ENCODE results near the gene REV3L.

DNA sequence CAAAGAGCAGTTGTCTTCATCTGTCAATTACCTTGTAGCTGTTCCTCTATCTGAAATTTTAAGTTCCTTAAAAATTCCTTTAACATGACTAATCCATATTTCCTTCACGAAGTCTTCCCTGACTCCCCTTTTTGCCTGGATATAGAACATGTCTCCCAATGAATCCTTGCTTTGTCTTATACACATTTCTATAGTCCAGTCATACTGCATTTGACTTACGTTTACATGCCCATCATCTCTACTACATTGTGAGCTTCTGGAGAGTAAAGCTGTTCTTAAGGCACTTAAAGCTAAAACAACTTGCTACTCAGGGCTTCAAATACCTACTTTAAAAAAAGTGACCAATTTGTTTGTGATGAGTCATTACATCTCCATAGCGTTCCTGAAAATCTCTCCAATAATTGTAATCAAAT is 4.9 kb downstream of the REV3L start:
- TF ChIP-seq POLR2A (IDR thresholded peaks at IDR 0.05; ENCODE audit: low read depth, low read length) (no peak), MYC (IDR thresholded peaks at IDR 0.05; ENCODE audit: low read depth, low read length) (no peak), EZH2 (IDR thresholded peaks at IDR 0.05; ENCODE audit: borderline replicate concordance, low read depth, low read length, severe bottlenecking) (no peak), JUN (IDR thresholded peaks at IDR 0.05; ENCODE audit: borderline replicate concordance, insufficient read depth, insufficient read length, low read depth) (peak; percentile 60)
- TF ChIP-seq, protein P1, sequence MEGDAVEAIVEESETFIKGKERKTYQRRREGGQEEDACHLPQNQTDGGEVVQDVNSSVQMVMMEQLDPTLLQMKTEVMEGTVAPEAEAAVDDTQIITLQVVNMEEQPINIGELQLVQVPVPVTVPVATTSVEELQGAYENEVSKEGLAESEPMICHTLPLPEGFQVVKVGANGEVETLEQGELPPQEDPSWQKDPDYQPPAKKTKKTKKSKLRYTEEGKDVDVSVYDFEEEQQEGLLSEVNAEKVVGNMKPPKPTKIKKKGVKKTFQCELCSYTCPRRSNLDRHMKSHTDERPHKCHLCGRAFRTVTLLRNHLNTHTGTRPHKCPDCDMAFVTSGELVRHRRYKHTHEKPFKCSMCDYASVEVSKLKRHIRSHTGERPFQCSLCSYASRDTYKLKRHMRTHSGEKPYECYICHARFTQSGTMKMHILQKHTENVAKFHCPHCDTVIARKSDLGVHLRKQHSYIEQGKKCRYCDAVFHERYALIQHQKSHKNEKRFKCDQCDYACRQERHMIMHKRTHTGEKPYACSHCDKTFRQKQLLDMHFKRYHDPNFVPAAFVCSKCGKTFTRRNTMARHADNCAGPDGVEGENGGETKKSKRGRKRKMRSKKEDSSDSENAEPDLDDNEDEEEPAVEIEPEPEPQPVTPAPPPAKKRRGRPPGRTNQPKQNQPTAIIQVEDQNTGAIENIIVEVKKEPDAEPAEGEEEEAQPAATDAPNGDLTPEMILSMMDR (IDR thresholded peaks at IDR 0.05; ENCODE audit: extremely low read depth in 1 of 2, insufficient read depth in 1 of 2, low read depth in 1 of 2, low read length in 2 of 2) = no peak
- TF ChIP-seq, protein P2, sequence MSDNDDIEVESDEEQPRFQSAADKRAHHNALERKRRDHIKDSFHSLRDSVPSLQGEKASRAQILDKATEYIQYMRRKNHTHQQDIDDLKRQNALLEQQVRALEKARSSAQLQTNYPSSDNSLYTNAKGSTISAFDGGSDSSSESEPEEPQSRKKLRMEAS (IDR thresholded peaks at IDR 0.05; ENCODE audit: insufficient read depth, insufficient read length) = no peak

Measured in endothelial cell of umbilical vein (primary cell).